ENCODE data around the gene MTMR4.

The MTMR4 gene

DNA sequence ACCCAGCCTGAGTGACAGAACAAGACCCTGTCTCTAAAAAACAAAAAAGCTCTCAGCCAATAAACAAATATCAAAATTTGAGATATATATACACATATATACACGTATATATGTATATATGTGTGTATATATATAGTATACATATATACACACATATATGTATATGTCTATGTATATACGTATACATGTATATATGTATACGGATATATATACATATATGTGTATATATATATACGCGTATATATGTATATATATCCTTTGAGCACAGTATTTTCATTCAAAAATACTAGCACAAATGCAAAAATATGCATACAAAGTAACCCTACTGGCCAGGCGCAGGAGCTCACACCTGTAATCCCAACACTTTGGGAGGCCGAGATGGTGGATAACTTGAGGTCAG is 13.0 kb downstream of the MTMR4 start:
- H3K4me3 ChIP-seq (ENCODE audit: low read depth, low read length, poor library complexity, severe bottlenecking): no peak overlapping the region
- no peak overlapping the region for H2AFZ ChIP-seq (ENCODE audit: low read length)
- no peaks in the 10 kb centered on the region for H3F3A ChIP-seq (ENCODE audit: insufficient read depth, low read length)
- H4K20me1 ChIP-seq (ENCODE audit: insufficient read depth, low read length): no peaks in the 10 kb centered on the region
- H3K9me3 ChIP-seq (ENCODE audit: low read length): no peaks in the 10 kb centered on the region
- H3K9me2 ChIP-seq (ENCODE audit: low read depth, low read length): no peaks in the 10 kb centered on the region
- peaks cover 14% of the 10 kb centered on the region for H3K4me1 ChIP-seq (ENCODE audit: insufficient read depth, low read length, severe bottlenecking)
- no peak overlapping the region for H3K27ac ChIP-seq (ENCODE audit: low read depth, low read length, poor library complexity, severe bottlenecking)
- no peak overlapping the region for H3K4me2 ChIP-seq (ENCODE audit: low read length)
- no peaks in the 10 kb centered on the region for H3K27me3 ChIP-seq (ENCODE audit: insufficient read depth, low read length)
- no peak overlapping the region for H3K9ac ChIP-seq (ENCODE audit: low read length)
- no peaks in the 10 kb centered on the region for H3K79me2 ChIP-seq (ENCODE audit: insufficient read depth, low read length)
- H3K36me3 ChIP-seq (ENCODE audit: insufficient read depth, low read length): peaks cover 87% of the 10 kb centered on the region
- TF ChIP-seq EZH2 (IDR thresholded peaks at IDR 0.05; ENCODE audit: borderline replicate concordance, low read length): no peak
- TF ChIP-seq, protein P1, sequence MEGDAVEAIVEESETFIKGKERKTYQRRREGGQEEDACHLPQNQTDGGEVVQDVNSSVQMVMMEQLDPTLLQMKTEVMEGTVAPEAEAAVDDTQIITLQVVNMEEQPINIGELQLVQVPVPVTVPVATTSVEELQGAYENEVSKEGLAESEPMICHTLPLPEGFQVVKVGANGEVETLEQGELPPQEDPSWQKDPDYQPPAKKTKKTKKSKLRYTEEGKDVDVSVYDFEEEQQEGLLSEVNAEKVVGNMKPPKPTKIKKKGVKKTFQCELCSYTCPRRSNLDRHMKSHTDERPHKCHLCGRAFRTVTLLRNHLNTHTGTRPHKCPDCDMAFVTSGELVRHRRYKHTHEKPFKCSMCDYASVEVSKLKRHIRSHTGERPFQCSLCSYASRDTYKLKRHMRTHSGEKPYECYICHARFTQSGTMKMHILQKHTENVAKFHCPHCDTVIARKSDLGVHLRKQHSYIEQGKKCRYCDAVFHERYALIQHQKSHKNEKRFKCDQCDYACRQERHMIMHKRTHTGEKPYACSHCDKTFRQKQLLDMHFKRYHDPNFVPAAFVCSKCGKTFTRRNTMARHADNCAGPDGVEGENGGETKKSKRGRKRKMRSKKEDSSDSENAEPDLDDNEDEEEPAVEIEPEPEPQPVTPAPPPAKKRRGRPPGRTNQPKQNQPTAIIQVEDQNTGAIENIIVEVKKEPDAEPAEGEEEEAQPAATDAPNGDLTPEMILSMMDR (IDR thresholded peaks at IDR 0.05; ENCODE audit: low read length): no peak

GRCh38 chr17:58498177-58498828 is 16.1 kb downstream of the MTMR4 start:
- Histone ChIP-seq H3K9me2 (ENCODE audit: low read depth, low read length) (no peaks in the 10 kb centered on the region), H3K9me3 (ENCODE audit: low read length) (no peaks in the 10 kb centered on the region), H3K36me3 (ENCODE audit: insufficient read depth, low read length) (peaks cover 93% of the 10 kb centered on the region), H2AFZ (ENCODE audit: low read length) (no peak overlapping the region), H3K27me3 (ENCODE audit: insufficient read depth, low read length) (no peaks in the 10 kb centered on the region), H3K27ac (ENCODE audit: low read depth, low read length, poor library complexity, severe bottlenecking) (no peak overlapping the region), H4K20me1 (ENCODE audit: insufficient read depth, low read length) (no peaks in the 10 kb centered on the region), H3K79me2 (ENCODE audit: insufficient read depth, low read length) (no peaks in the 10 kb centered on the region), H3K4me3 (ENCODE audit: low read depth, low read length, poor library complexity, severe bottlenecking) (no peak overlapping the region), H3K9ac (ENCODE audit: low read length) (no peak overlapping the region), H3K4me2 (ENCODE audit: low read length) (no peak overlapping the region), H3F3A (ENCODE audit: insufficient read depth, low read length) (no peaks in the 10 kb centered on the region), H3K4me1 (ENCODE audit: insufficient read depth, low read length, severe bottlenecking) (no peaks in the 10 kb centered on the region)
- TF ChIP-seq, protein P1 (IDR thresholded peaks at IDR 0.05; ENCODE audit: low read length): no peak
- TF ChIP-seq EZH2 (IDR thresholded peaks at IDR 0.05; ENCODE audit: borderline replicate concordance, low read length): no peak

DNA sequence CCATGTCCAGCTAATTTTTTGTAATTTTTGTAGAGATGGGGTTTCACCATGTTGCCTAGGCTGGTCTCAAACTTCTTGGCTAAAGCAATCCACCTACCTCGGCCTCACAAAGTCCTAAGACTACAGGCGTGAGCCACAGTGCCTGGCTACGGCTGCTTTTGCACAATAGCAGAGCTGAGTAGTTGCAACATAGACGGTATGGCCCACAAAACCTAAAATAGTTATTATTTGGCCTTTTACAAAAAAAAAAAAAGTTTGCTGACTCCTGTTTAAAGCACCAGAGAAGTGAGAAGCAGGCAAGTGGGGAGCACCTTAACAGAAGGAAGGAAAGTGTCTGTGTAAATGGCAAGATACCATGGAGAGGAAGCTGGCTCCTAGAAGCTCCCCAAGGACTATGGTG is 20.9 kb downstream of the MTMR4 start:
- Histone ChIP-seq H2AFZ (ENCODE audit: low read length) (no peak overlapping the region), H3K9me2 (ENCODE audit: low read depth, low read length) (no peaks in the 10 kb centered on the region), H3K4me1 (ENCODE audit: insufficient read depth, low read length, severe bottlenecking) (no peaks in the 10 kb centered on the region), H3K9me3 (ENCODE audit: low read length) (no peaks in the 10 kb centered on the region), H3K79me2 (ENCODE audit: insufficient read depth, low read length) (no peaks in the 10 kb centered on the region), H4K20me1 (ENCODE audit: insufficient read depth, low read length) (no peaks in the 10 kb centered on the region), H3K4me3 (ENCODE audit: low read depth, low read length, poor library complexity, severe bottlenecking) (no peak overlapping the region), H3K36me3 (ENCODE audit: insufficient read depth, low read length) (peaks cover 95% of the 10 kb centered on the region), H3K9ac (ENCODE audit: low read length) (no peak overlapping the region), H3K27me3 (ENCODE audit: insufficient read depth, low read length) (no peaks in the 10 kb centered on the region), H3F3A (ENCODE audit: insufficient read depth, low read length) (no peaks in the 10 kb centered on the region), H3K27ac (ENCODE audit: low read depth, low read length, poor library complexity, severe bottlenecking) (no peak overlapping the region), H3K4me2 (ENCODE audit: low read length) (no peak overlapping the region)
- TF ChIP-seq, protein P1 (IDR thresholded peaks at IDR 0.05; ENCODE audit: low read length): no peak
- TF ChIP-seq EZH2 (IDR thresholded peaks at IDR 0.05; ENCODE audit: borderline replicate concordance, low read length): no peak

Data from OCI-LY1 (cell line).